Measurements from ENCODE around the gene NAV1. TPM values are rescaled to one million over a fixed set of nuclear protein-coding genes. Genes with fewer than 3 reads are reported as not detected.

Gene NAV1
- total and polyA plus RNA-seq, 9 of the 15 experiments (the other 6 are each of a cell fraction or from before 2014, with no cell fraction given), result 0.91 to 16.8 (median 3.2) TPM

DNA sequence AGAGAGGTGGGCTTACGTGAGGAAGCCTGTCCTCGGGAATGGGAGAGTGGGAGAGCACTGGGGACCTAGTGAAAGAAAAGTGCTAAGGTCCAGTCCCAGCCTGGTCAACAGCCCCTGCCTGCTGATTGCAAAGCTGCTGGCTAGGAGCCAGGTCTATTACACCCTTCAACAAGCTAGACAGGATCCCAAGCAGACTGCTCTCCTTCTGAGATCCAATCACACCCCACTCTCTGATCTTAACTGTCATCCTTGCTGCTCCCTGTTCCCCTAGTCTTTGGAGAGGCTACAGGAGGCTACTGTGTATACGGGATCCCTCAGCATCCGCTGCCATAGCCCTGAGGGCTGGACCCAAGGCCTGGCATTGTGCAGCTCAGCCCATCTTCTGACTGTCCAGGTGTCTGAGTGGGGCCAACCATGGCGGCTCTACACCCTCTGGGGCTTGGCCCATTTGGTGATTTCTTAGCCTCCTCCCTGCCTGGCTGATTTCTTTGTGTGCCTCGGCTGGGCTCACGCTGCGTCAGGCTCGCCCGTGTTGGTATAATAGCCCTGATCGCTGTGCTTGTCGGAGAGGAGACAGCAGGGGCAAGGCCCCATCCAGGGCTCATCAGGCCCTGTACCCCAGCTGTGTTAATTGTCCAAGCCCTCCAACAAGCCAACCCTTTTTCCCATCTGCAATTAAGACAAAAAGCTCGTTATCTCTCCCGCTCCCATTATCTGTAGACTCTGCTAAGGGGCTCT, 43.9 kb downstream of the NAV1 start (continued):
- TF ChIP-seq ZNF764 (CRISPR knock-in tag; IDR thresholded peaks at IDR 0.05; ENCODE audit: low read depth) (no peak), ATF7 (IDR thresholded peaks at IDR 0.05) (peak; percentile 62; the same call in 1 of the 2 replicates), ZNF146 (CRISPR knock-in tag; IDR thresholded peaks at IDR 0.05; ENCODE audit: unreplicated experiment) (no peak), BHLHE40 (IDR thresholded peaks at IDR 0.05; ENCODE audit: low read length) (no peak), ERF (CRISPR knock-in tag; IDR thresholded peaks at IDR 0.05) (no peak), ZNF79 (CRISPR knock-in tag; IDR thresholded peaks at IDR 0.05; ENCODE audit: low read depth) (no peak), SIX5 (IDR thresholded peaks at IDR 0.05; ENCODE audit: borderline replicate concordance in 1 of 2, insufficient read depth in 1 of 2, low read depth in 1 of 2, low read length in 2 of 2) (no peak), WHSC1 (IDR thresholded peaks at IDR 0.05; ENCODE audit: low read length) (no peak), SIN3B (IDR thresholded peaks at IDR 0.05; ENCODE audit: low read depth) (no peak), SMAD4 (CRISPR knock-in tag; conservative IDR thresholded peaks at IDR 0.05) (peak; percentile 95), ZKSCAN1 (IDR thresholded peaks at IDR 0.05; ENCODE audit: low read depth, low read length) (no peak), NFE2L1 (tag; IDR thresholded peaks at IDR 0.05; ENCODE audit: borderline replicate concordance, low read depth) (no peak), SMARCA5 (IDR thresholded peaks at IDR 0.05) (no peak), TGIF2 (CRISPR knock-in tag; IDR thresholded peaks at IDR 0.05) (no peak), ZNF561 (CRISPR knock-in tag; conservative IDR thresholded peaks at IDR 0.05) (no peak), ZKSCAN8 (CRISPR knock-in tag; IDR thresholded peaks at IDR 0.05) (0 out of 2 replicates have a peak, but pooled peaks have one; percentile 34), ATF6 (CRISPR knock-in tag; IDR thresholded peaks at IDR 0.05) (no peak), RHOXF2B (CRISPR knock-in tag; conservative IDR thresholded peaks at IDR 0.05) (no peak), MYNN (IDR thresholded peaks at IDR 0.05) (no peak), MYNN (CRISPR knock-in tag; IDR thresholded peaks at IDR 0.05) (no peak), SUPT5H (IDR thresholded peaks at IDR 0.05) (no peak), TRIM24 (IDR thresholded peaks at IDR 0.05) (no peak; a peak in 1 of 4 replicates), RFX5 (IDR thresholded peaks at IDR 0.05; ENCODE audit: low read depth, low read length) (no peak), SREBF2 (CRISPR knock-in tag; IDR thresholded peaks at IDR 0.05) (no peak), TEAD2 (tag; IDR thresholded peaks at IDR 0.05) (no peak), PYGO2 (tag; IDR thresholded peaks at IDR 0.05) (no peak), PTRF (tag; IDR thresholded peaks at IDR 0.05) (no peak), ZNF445 (CRISPR knock-in tag; IDR thresholded peaks at IDR 0.05; ENCODE audit: low read depth) (no peak), JUND (IDR thresholded peaks at IDR 0.05; ENCODE audit: borderline replicate concordance, low read depth, low read length) (peak; percentile 38; the same call in 1 of the 2 replicates), JUND (tag; IDR thresholded peaks at IDR 0.05; ENCODE audit: borderline replicate concordance, low read depth, low read length) (peak; percentile 61; the same call in 1 of the 3 replicates)
- TF ChIP-seq, protein P1, sequence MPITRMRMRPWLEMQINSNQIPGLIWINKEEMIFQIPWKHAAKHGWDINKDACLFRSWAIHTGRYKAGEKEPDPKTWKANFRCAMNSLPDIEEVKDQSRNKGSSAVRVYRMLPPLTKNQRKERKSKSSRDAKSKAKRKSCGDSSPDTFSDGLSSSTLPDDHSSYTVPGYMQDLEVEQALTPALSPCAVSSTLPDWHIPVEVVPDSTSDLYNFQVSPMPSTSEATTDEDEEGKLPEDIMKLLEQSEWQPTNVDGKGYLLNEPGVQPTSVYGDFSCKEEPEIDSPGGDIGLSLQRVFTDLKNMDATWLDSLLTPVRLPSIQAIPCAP (CRISPR knock-in tag; IDR thresholded peaks at IDR 0.05; ENCODE audit: borderline replicate concordance), result no peak

Data from K562 (cell line).